Fibroblast of the aortic adventitia (primary cell): ENCODE results near the gene CCDC174. TPM values are rescaled to one million over a fixed set of nuclear protein-coding genes. Genes with fewer than 3 reads are reported as not detected.

Source experiments
- DNase-seq: peaks from one replicate; pipeline ENCODE4 v3.0.0-alpha.2; 2010; ENCODE audit warnings: low read depth
- H3K4me3 ChIP-seq: 2 replicates; pipeline ENCODE4 v1.5.1; 2011; ENCODE audit warnings: low read depth, mild to moderate bottlenecking, control low read depth, low read length, moderate library complexity
- total RNA-seq: library from RNA; depleted of rRNA; stranded (reverse); fragments of >200 nt; gene quantifications from 2 replicates; pipeline ENCODE4 v1.2.3, GENCODE V29; 2012; ENCODE audit warnings: low replicate concordance
- TF ChIP-seq, protein P1 (sequence below): IDR thresholded peaks from 2 replicates; pipeline ENCODE4 v1.5.1; 2011; ENCODE audit warnings: mild to moderate bottlenecking, low read length, control low read depth, inconsistent platforms; ENCODE audit not compliant: insufficient read depth

Gene CCDC174
- total RNA-seq, 1 donor, result 11.5 TPM

DNA sequence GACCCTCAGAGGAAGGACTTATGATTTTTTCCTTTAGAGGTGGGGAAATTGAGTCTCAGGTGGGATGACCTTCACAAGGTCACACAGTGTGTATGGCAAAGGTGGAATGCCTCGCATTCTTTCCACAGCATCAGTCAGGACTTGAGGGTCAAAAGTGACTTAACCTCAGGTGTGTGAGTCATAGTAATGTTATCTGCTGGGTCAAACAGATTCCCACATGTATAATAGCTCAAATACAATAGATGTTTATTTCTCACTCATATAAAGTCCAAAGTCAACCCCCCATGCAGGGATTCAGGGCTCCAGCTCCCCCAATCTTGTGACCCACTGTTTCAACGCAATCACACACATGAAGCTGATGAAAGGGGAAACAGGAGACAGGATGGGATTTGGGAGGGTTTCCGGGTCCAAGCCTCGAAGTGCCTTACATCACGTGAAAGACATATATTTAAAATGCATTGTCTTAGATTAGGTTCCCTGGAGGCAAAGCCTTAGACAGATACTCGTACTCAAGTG, 34.0 kb upstream of the CCDC174 start:
- TF ChIP-seq, protein P1, sequence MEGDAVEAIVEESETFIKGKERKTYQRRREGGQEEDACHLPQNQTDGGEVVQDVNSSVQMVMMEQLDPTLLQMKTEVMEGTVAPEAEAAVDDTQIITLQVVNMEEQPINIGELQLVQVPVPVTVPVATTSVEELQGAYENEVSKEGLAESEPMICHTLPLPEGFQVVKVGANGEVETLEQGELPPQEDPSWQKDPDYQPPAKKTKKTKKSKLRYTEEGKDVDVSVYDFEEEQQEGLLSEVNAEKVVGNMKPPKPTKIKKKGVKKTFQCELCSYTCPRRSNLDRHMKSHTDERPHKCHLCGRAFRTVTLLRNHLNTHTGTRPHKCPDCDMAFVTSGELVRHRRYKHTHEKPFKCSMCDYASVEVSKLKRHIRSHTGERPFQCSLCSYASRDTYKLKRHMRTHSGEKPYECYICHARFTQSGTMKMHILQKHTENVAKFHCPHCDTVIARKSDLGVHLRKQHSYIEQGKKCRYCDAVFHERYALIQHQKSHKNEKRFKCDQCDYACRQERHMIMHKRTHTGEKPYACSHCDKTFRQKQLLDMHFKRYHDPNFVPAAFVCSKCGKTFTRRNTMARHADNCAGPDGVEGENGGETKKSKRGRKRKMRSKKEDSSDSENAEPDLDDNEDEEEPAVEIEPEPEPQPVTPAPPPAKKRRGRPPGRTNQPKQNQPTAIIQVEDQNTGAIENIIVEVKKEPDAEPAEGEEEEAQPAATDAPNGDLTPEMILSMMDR, result no peak
- no peak overlapping the region for H3K4me3 ChIP-seq
- DNase-seq, result no peak

DNA sequence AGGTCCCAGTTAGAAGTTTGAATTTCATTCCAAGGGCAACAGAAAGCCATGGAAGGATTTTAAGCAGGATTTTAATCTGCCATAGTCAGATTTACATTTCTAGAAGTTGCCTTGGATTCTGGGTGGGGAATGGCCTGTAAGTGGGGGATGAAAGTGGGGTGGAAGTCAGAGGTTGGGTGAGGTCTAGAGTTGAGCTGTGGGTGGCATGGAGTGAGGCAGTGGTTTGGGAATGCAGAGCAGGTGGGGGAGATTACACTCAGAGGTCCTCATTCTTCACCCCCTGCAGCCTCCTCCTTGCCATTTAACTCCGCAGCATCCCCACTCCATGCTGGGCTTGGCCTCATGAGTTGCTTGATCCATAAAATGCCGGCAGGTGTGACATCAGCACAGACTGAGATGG, 32.0 kb upstream of the CCDC174 start:
- TF ChIP-seq, protein P1, result no peak
- H3K4me3 ChIP-seq, result no peak overlapping the region
- DNase-seq, result no peak

DNA sequence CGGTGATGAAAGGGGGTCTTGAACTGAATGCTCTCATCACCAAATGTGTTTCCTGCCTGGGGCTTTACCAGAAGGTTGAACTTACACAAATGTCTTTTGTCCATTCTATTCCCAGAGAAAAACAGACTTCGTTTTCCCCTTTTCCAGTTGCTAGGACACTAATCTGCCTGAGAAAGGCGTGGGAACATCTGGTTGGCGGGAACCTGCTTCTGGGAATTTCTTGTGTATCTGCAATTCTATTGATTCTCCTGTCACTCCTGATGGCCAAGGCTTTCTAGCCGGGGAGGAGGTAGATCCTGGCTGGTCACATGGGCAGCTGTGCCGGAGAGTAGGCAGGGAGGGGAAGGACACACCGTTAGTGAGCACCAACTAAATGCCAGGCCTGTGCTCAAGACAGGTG, 31.1 kb upstream of the CCDC174 start:
- TF ChIP-seq, protein P1, result no peak
- DNase-seq, result no peak
- H3K4me3 ChIP-seq, result no peak overlapping the region

DNA sequence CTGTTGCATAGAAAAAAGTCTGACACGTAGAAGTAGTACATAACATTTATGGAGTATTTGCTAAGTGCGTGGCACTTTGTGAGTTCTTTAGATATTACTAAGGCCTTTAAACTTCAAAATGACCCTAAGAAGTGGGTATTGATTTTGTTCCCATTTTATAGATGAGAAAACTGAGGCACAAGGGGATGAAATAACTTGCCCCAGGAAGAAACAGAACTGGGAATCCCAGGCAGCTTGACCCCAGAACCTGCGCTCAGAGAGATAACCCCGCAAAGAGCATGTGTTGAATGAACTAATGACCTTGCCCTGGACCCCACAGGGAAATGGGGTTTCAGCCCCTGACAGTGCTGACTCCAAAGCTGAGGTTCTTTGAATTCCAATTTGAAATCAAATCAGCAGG, 30.5 kb upstream of the CCDC174 start:
- no peak overlapping the region for H3K4me3 ChIP-seq
- DNase-seq, result no peak
- TF ChIP-seq, protein P1, result no peak

DNA sequence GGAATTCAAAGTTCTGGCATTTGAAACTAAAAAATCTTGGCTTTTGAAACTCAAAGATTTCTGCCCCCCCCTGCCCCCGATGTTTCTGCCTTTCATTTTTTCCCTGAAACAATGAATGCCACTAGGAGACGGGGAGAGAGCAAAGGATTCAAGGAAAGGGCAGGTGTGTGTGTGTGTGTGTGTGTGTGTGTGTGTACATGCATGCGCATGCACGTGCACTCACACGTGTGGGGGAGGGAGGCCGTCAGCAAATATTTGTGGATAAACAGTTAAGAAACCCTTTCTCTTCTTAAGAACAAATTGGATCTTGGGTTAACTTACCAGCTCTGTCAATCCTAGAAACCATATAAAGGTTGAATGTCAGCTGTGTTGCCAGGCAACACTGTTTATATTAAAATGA, 29.2 kb upstream of the CCDC174 start:
- TF ChIP-seq, protein P1, result no peak
- no peak overlapping the region for H3K4me3 ChIP-seq
- DNase-seq, result no peak

DNA sequence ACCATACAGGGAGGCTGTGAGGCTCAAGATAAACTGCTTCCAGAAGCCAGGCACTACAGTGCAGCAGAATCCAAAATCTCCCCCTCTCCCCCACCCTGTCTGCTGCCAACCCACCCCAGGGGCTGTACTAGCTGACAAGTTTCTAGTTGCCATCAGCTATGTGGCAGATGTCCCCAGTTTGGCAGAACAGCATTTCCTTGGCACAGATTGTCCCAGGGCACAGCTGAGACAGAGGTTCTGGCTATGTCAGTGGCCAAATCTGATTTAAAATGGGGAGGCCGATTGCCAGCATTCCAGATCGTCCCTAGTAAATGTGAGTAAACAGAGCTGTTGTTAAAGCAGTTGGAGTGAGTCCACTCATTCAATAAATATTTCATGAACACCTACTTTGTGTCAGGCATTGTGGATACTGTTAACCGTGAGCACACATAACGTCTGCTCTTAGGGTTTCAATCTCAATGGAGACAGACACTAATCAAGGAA, 28.0 kb upstream of the CCDC174 start:
- H3K4me3 ChIP-seq, result no peak overlapping the region
- TF ChIP-seq, protein P1, result no peak
- DNase-seq, result no peak

DNA sequence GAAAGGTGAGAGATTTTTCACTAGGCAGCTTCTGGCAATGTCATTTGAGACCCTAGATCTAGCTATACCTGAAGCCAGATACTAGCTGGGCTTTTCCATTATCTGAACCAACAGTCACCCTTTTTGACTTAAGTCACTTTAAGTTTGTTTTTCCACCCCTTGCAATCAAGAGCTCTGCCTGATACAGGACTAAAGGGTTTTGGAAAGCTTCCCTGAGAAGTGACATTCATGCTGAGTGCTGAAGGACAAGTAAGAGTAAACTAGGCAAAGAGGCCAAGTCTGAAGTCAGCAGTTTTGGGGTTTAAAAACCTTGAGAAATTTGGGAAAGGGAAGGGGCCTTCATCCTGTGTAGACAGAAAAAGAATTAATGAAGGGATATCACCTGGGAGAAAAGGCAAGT, 27.1 kb upstream of the CCDC174 start:
- DNase-seq, result no peak
- TF ChIP-seq, protein P1, result no peak
- H3K4me3 ChIP-seq, result no peak overlapping the region
